OCI-LY1 (cell line): Measurements from ENCODE around the gene FZD4.
"Not testable (repeated sequence)": the region's sequence is repeated elsewhere in the genome, so short reads cannot be mapped to it uniquely, and the experiment has no call there.

Source experiments
- H2AFZ ChIP-seq: fragments of 200-600 bp; sonication (generic), shearing (Covaris generic); 2 replicates; pipeline ENCODE4 v1.6.0; 2014; ENCODE audit warnings: antibody characterized with exemption, mild to moderate bottlenecking, low read length
- H3F3A ChIP-seq: fragments of 200-600 bp; sonication (generic), shearing (Covaris generic); 2 replicates; pipeline ENCODE4 v1.6.0; 2014; ENCODE audit warnings: mild to moderate bottlenecking, antibody characterized with exemption, low read length, moderate library complexity; ENCODE audit not compliant: insufficient read depth
- H3K27ac ChIP-seq: fragments of 200-600 bp; sonication (generic); 2 replicates; pipeline ENCODE4 v1.5.1; 2014; ENCODE audit warnings: low read length, mixed run types, mild to moderate bottlenecking, low read depth; ENCODE audit not compliant: poor library complexity, severe bottlenecking
- H3K27me3 ChIP-seq: fragments of 200-600 bp; sonication (generic); 2 replicates; pipeline ENCODE4 v1.6.0; 2014; ENCODE audit warnings: antibody characterized with exemption, mild to moderate bottlenecking, low read length, moderate library complexity; ENCODE audit not compliant: insufficient read depth
- H3K36me3 ChIP-seq: fragments of 200-600 bp; sonication (generic); 2 replicates; pipeline ENCODE4 v1.6.1; 2014; ENCODE audit warnings: mild to moderate bottlenecking, antibody characterized with exemption, low read length, moderate library complexity, mixed read lengths; ENCODE audit not compliant: insufficient read depth
- H3K4me1 ChIP-seq: fragments of 200-600 bp; sonication (generic); 2 replicates; pipeline ENCODE4 v1.5.1; 2014; ENCODE audit warnings: mild to moderate bottlenecking, low read length, moderate library complexity; ENCODE audit not compliant: insufficient read depth, severe bottlenecking
- H3K4me2 ChIP-seq: fragments of 200-600 bp; sonication (generic), shearing (Covaris generic); 2 replicates; pipeline ENCODE4 v1.6.1; 2014; ENCODE audit warnings: low read length
- H3K4me3 ChIP-seq: fragments of 200-600 bp; sonication (generic); 2 replicates; pipeline ENCODE4 v1.5.1; 2014; ENCODE audit warnings: low read length, low read depth, mild to moderate bottlenecking, mixed read lengths; ENCODE audit not compliant: poor library complexity, severe bottlenecking
- H3K79me2 ChIP-seq: fragments of 200-600 bp; shearing (Covaris generic); 2 replicates; pipeline ENCODE4 v1.6.1; 2016; ENCODE audit warnings: mixed run types, low read length, mixed read lengths; ENCODE audit not compliant: insufficient read depth
- H3K9ac ChIP-seq: fragments of 200-600 bp; sonication (generic), shearing (Covaris generic); 2 replicates; pipeline ENCODE4 v1.6.1; 2014; ENCODE audit warnings: mild to moderate bottlenecking, low read length, mixed read lengths
- H3K9me2 ChIP-seq: fragments of 200-600 bp; sonication (generic), shearing (Covaris generic); 2 replicates; pipeline ENCODE4 v1.6.1; 2014; ENCODE audit warnings: low read depth, mild to moderate bottlenecking, low read length, mixed read lengths
- H3K9me3 ChIP-seq: fragments of 200-600 bp; shearing (Covaris generic); 2 replicates; pipeline ENCODE4 v1.6.1; 2014; ENCODE audit warnings: low read length, mixed read lengths
- H4K20me1 ChIP-seq: fragments of 200-600 bp; sonication (generic), shearing (Covaris generic); 2 replicates; pipeline ENCODE4 v1.6.0; 2016; ENCODE audit warnings: mild to moderate bottlenecking, low read length; ENCODE audit not compliant: insufficient read depth
- CTCF ChIP-seq: fragments of 200-600 bp; sonication (generic), shearing (Covaris generic); IDR thresholded peaks from 2 replicates; pipeline ENCODE4 v1.5.1; 2017; ENCODE audit warnings: mild to moderate bottlenecking, antibody characterized with exemption, low read length, moderate library complexity, mixed read lengths
- EZH2 ChIP-seq: fragments of 200-600 bp; sonication (generic), shearing (Covaris generic); IDR thresholded peaks from 2 replicates; pipeline ENCODE4 v1.8.0; 2017; ENCODE audit warnings: borderline replicate concordance, mixed run types, mild to moderate bottlenecking, antibody characterized with exemption, low read length, moderate library complexity, mixed read lengths

The FZD4 gene

GRCh38 chr11:86947541-86947940, 7.7 kb downstream of the FZD4 start:
- Histone ChIP-seq H3F3A (no peaks in the 10 kb centered on the region), H3K9ac (no peak overlapping the region), H3K4me1 (no peaks in the 10 kb centered on the region), H4K20me1 (no peaks in the 10 kb centered on the region), H3K9me3 (no peaks in the 10 kb centered on the region), H3K4me2 (no peak overlapping the region), H3K9me2 (no peaks in the 10 kb centered on the region), H3K36me3 (no peaks in the 10 kb centered on the region), H2AFZ (no peak overlapping the region), H3K27ac (no peak overlapping the region), H3K79me2 (no peaks in the 10 kb centered on the region), H3K27me3 (no peaks in the 10 kb centered on the region), H3K4me3 (no peak overlapping the region)
- no peak for TF ChIP-seq EZH2
- no peak for TF ChIP-seq CTCF

GRCh38 chr11:86943505-86943904, 11.7 kb downstream of the FZD4 start:
- not testable (repeated sequence) for H3K36me3 ChIP-seq, H3K4me1 ChIP-seq

GRCh38 chr11:86941871-86942599, 13.2 kb downstream of the FZD4 start:
- Histone ChIP-seq H4K20me1 (no peaks in the 10 kb centered on the region), H3K9me2 (no peaks in the 10 kb centered on the region), H3K36me3 (no peaks in the 10 kb centered on the region), H3K9me3 (no peaks in the 10 kb centered on the region), H3K27me3 (no peaks in the 10 kb centered on the region), H3F3A (no peaks in the 10 kb centered on the region), H3K27ac (no peak overlapping the region), H3K79me2 (no peaks in the 10 kb centered on the region), H3K4me2 (no peak overlapping the region), H3K9ac (no peak overlapping the region), H2AFZ (no peak overlapping the region), H3K4me1 (no peaks in the 10 kb centered on the region), H3K4me3 (no peak overlapping the region)
- TF ChIP-seq EZH2 (no peak), CTCF (no peak)

More at GRCh38 chr11:86943505-86943904, 11.7 kb downstream of the FZD4 start:
- H3K27me3 ChIP-seq, H2AFZ ChIP-seq, H3K4me2 ChIP-seq, H3K27ac ChIP-seq, H3F3A ChIP-seq, H3K9me3 ChIP-seq, H3K9me2 ChIP-seq, H3K4me3 ChIP-seq, H3K79me2 ChIP-seq, H4K20me1 ChIP-seq, H3K9ac ChIP-seq: not testable (repeated sequence)
